ENCODE measurements around the gene KCNH2. TPM values are rescaled to one million over a fixed set of nuclear protein-coding genes. Genes with fewer than 3 reads are reported as not detected.

KCNH2 gene
- total RNA-seq, 2 donors from 2014 or later = 3.6 to 5.3 TPM

GRCh38 chr7:150927157-150927955, 50.8 kb downstream of the KCNH2 start:
- no peak for ATAC-seq
- Histone ChIP-seq H3K27me3 (no peaks in the 10 kb centered on the region), H3K4me3 (no peak overlapping the region), H3K9me3 (no peaks in the 10 kb centered on the region), H3K36me3 (replicated peaks in 1 of 2; ENCODE audit: insufficient read depth in 1 of 2, low read depth in 2 of 2) (no peaks in the 10 kb centered on the region), H3K4me1 (no peaks in the 10 kb centered on the region), H3K27ac (no peak overlapping the region)
- intact Hi-C loops (cut with DNase I) = no loop called here
- no peak for DNase-seq
- WGBS, 2 donors = 58 to 60% methylated on average over 6 of the region's 6 CpGs
- TF ChIP-seq CTCF (IDR thresholded peaks at IDR 0.05) (no peak), POLR2A (IDR thresholded peaks at IDR 0.05) (no peak)

- no peak for DNase-seq
- intact Hi-C loops (cut with DNase I) = no loop called here
- no peaks in the 10 kb centered on the region for H3K36me3 ChIP-seq (replicated peaks in 1 of 2; ENCODE audit: insufficient read depth in 1 of 2, low read depth in 2 of 2)
- no peak overlapping the region for H3K27ac ChIP-seq
- no peak for ATAC-seq
- TF ChIP-seq CTCF (IDR thresholded peaks at IDR 0.05) = no peak
- TF ChIP-seq POLR2A (IDR thresholded peaks at IDR 0.05) = no peak
- no peaks in the 10 kb centered on the region for H3K9me3 ChIP-seq
- no peaks in the 10 kb centered on the region for H3K27me3 ChIP-seq
- no peak overlapping the region for H3K4me3 ChIP-seq
- no peaks in the 10 kb centered on the region for H3K4me1 ChIP-seq
- 75 to 81% methylated on average over 7 of the region's 7 CpGs for WGBS, 2 donors
Measured at GRCh38 chr7:150926066-150926465, 52.1 kb downstream of the KCNH2 start.

GRCh38 chr7:150924369-150924781, 53.7 kb downstream of the KCNH2 start:
- ATAC-seq = no peak
- intact Hi-C loops (cut with DNase I) = no loop called here
- 66 to 69% methylated on average over 10 of the region's 10 CpGs for WGBS, 2 donors

GRCh38 chr7:150923802-150924201, 54.3 kb downstream of the KCNH2 start:
- Histone ChIP-seq H3K27ac (no peak overlapping the region), H3K4me1 (no peaks in the 10 kb centered on the region), H3K27me3 (no peaks in the 10 kb centered on the region), H3K36me3 (replicated peaks in 1 of 2; ENCODE audit: insufficient read depth in 1 of 2, low read depth in 2 of 2) (no peaks in the 10 kb centered on the region), H3K4me3 (no peak overlapping the region), H3K9me3 (no peaks in the 10 kb centered on the region)
- DNase-seq (no peak), ATAC-seq (no peak)
- TF ChIP-seq POLR2A (IDR thresholded peaks at IDR 0.05) = no peak
- intact Hi-C loops (cut with DNase I) = no loop called here
- WGBS, 2 donors = 65 to 80% methylated on average over 1 of the region's 1 CpG

More at GRCh38 chr7:150924369-150924781, 53.7 kb downstream of the KCNH2 start:
- no peaks in the 10 kb centered on the region for H3K4me1 ChIP-seq
- H3K9me3 ChIP-seq = no peaks in the 10 kb centered on the region
- TF ChIP-seq CTCF (IDR thresholded peaks at IDR 0.05) (no peak), POLR2A (IDR thresholded peaks at IDR 0.05) (no peak)
- no peak for DNase-seq
- H3K36me3 ChIP-seq (replicated peaks in 1 of 2; ENCODE audit: insufficient read depth in 1 of 2, low read depth in 2 of 2) = no peaks in the 10 kb centered on the region
- H3K4me3 ChIP-seq = no peak overlapping the region
- H3K27ac ChIP-seq = no peak overlapping the region
- H3K27me3 ChIP-seq = no peaks in the 10 kb centered on the region

- no peak for TF ChIP-seq CTCF (IDR thresholded peaks at IDR 0.05)
- no peak for TF ChIP-seq POLR2A (IDR thresholded peaks at IDR 0.05)
- no peak for DNase-seq
- Histone ChIP-seq H3K9me3 (no peaks in the 10 kb centered on the region), H3K4me1 (no peaks in the 10 kb centered on the region), H3K27ac (no peak overlapping the region), H3K27me3 (no peaks in the 10 kb centered on the region), H3K36me3 (replicated peaks in 1 of 2; ENCODE audit: insufficient read depth in 1 of 2, low read depth in 2 of 2) (no peaks in the 10 kb centered on the region), H3K4me3 (no peak overlapping the region)
- intact Hi-C loops (cut with DNase I) = no loop called here
- ATAC-seq = no peak
Measured at GRCh38 chr7:150923196-150923595, 54.9 kb downstream of the KCNH2 start.

Measured in body of pancreas (tissue), 4 donors.